NCI-H2081 (cell line): ENCODE data around the gene TMEM201.

Experiments used
- DNase-seq, 2 experiments: peaks; one replicate each; lab custom pipeline; 2025; lab: John Stamatoyannopoulos, UW

Gene TMEM201

DNA sequence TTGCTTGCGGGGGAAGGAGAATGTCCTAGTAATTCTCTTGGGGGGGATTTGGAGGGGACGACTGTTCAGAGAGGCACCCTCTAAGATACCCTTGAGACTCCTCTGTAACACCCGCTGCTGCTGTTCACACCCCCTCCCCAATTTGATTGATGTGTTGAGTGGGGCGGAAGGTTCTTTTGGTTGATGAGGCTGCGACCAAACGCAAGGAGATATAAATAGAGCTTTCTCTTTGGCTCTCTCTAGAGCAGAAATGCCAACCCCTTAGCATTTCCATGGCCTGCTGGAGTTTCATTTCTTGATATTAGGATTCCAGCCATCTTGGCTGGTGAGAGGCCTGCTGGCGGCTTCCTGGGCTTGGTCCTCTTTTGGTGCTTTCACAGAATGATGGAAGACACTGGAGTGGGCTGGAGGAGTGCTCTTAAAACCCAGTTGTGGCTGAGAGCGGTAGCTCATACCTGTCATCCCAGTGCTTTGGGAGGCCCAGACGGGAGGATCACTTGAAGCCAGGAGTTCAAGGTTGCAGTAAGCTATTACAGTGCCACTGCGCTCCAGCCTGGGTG, 64.9 kb downstream of the TMEM201 start:
- DNase-seq: no peak

DNA sequence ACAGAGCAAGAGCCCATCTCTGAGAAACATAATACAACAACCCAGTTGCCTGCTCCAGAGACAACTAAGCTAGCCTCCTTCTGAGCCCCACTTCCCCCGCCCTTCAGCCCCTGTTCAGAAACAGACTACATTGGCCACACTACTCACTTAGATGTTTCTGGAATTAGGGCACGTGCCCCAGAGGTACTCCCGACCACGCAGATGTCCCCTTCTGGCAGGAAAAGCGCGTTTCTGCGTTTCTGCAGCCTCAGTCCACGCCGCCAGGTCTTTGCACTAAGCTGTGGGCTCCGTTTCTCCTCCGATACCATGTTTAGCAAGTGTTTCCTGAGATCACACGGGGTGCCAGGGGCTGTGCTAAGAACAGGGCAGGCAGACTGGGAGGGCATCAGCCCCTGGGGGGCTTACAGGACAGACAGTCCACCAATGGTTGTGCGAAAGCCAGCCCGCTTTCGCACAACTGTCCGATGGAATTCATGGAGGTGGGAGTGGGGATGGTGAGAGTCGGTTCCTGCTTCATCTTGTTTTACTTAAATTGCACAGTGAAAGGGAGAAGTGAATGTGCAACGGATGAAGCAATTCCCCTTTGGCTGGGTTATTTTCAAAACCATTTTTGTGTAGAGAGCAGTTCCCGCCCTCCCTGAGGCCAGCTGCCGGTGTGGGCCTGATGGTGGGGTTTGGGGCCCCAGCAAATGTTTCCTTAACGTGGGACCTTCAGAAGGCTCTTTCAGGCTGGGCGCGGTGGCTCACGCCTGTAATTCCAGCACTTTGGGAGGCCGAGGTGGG, 65.5 kb downstream of the TMEM201 start:
- no peak for DNase-seq

DNA sequence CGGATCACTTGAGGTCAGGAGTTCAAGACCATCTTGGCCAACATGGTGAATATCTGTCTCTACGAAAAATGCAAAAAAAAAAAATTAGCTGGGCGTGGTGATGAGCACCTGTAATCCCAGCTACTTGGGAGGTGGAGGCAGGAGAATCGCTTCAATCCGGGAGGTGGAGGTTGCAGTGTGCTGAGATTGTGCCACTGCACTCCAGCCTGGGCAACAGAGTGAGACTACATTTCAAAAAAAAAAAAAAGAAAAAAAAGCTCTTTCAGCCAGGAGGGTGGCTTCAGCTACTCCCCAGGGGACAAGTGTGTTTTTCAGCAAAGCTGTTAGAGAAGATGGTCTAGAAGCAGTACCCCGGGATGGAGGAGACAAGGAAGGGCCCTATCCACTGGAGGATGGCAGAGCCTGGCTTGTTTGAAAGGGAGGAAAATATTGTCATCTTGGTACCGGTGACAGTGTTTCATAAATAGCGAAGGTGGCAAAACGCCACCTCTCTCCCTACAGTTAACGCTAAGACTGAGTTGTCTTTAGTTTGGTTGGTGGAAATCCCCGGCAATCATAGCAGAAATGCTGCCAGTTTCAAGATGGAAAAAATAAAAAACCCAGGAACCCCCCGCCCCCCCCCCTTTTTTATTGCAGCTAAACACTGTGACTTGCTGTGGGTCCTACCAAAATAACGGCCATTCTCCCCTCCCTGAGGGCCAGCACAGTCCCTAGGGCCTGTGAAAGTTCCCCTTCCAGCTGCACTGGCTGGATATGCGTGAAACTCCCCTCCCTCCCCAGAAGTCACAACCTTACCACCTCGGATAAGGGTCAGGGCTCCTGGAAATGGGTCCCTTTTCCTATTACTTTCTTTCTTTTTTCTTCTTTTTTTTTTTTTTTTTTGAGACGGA, 66.4 kb downstream of the TMEM201 start:
- no peak for DNase-seq

DNA sequence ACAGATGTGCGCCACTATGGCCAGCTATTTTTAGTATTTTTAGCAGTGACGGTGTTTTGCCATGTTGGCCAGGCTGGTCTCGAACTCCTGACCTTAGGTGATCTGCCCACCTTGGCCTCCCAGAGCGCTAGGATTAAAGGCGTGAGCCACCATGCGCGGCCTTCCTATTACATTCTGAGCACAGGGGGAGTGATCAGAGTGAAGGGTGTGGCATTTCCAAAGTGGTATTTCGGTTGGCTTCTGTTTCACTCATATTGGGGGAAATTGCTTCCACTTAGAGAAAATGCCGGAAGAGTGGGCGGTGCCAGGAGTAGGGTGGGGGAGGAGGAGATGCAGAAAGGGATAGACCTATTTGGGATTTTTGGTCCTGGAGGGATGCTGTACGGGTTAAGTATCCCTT, 67.1 kb downstream of the TMEM201 start:
- DNase-seq: no peak

DNA sequence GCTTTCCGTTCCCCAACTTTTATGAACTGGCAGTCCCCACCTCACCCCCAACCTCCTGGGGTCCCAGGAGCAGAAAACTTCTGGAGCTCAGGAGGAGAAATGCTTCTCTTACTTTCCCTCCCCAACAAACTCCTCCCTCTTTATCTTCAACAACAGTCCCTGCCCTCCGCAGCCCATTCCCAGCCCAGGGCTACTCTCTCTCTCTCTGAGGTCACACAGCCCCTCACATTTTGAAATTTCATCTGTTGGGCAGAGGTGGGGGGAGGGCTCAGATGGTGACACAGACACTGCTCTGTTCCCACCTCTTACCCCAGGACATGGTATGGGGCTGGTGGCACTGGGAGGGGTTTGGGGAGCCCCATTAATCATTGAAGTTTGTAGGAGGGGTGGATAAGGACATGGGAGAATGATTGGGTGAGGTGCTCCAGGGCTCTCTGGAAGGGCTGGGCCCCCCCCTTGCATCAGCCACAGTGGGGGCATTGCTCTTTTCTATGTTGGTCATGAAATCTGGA, 68.9 kb downstream of the TMEM201 start:
- no peak for DNase-seq

DNA sequence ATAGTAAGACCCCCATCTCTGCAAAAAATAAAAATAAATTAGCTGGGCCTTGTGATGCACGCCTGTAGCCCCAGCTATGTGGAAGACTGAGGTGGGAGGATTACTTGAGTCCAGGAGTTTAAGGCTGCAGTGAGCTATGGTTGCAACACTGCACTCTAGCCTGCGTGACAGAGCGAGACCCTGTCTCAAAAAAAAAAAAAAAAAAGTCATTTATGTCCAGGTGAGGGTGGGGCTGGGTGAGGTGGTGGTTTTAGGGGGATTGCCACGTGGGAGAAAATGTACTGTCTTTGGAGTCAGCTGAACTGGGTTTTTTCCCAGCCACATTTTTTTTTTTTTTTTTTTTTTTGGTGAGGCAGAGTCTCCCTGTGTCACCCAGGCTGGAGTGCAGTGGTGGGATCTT, 69.5 kb downstream of the TMEM201 start:
- no peak for DNase-seq

DNA sequence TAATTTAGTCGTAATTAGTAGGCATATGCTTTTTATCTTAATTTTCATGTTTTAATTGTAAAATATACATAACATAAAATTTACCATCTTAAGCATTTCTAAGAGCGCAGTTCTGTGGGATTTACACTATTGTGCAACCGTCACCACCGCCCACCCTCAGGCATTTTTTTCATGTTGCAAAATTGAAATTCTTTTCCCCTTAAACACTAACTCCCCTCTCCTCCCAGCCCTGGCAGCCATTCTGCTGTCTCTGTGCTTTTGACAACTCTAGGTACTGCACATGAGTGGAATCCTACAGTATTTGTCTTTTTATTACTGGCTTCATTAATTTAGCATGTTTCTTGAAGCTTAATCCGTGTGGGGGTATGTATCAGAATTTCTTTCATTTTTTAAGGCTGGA, 70.6 kb downstream of the TMEM201 start:
- DNase-seq: no peak

DNA sequence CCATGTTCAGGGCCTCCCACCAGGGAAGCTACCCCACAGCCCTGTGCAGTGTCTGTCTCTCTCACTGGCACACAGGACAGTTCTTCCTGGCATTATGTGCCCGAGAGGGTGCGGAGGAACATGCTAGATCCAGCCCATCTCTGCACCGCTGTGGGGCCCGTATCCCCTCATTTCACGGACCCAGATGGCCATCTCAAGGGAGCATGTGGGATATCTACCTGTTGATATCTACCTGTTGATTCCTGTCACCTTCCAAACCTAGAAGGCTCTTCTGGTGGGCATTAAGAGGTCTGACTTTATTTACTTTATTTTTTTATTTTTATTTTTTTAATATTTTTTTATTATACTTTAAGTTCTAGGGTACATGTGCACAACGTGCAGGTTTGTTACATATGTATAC, 74.5 kb downstream of the TMEM201 start:
- no peak for DNase-seq
